GM12875 (cell line): ENCODE data around the gene MGMT.

ENCODE experiments used
- H3K4me3 ChIP-seq: one replicate; pipeline ENCODE4 v1.5.1; 2011; ENCODE audit warnings: low read depth, low read length, control low read depth
- CTCF ChIP-seq: IDR thresholded peaks from 2 replicates; pipeline ENCODE4 v1.5.1; 2011; ENCODE audit warnings: low read depth, mild to moderate bottlenecking, control low read depth, inconsistent platforms, low read length, moderate library complexity, borderline replicate concordance; ENCODE audit not compliant: insufficient read depth

MGMT gene

GRCh38 chr10:129494740-129495139, 27.7 kb downstream of the MGMT start:
- no peak for TF ChIP-seq CTCF
- H3K4me3 ChIP-seq = no peak overlapping the region

GRCh38 chr10:129495256-129495655, 28.2 kb downstream of the MGMT start:
- no peak for TF ChIP-seq CTCF
- no peak overlapping the region for H3K4me3 ChIP-seq

- no peak for TF ChIP-seq CTCF
- H3K4me3 ChIP-seq = no peak overlapping the region
These were observed 28.7 kb downstream of the MGMT start for GRCh38 chr10:129495698-129496097.

GRCh38 chr10:129497013-129497412, 30.0 kb downstream of the MGMT start:
- H3K4me3 ChIP-seq = no peak overlapping the region
- TF ChIP-seq CTCF = no peak

GRCh38 chr10:129498680-129499079, 31.6 kb downstream of the MGMT start:
- no peak overlapping the region for H3K4me3 ChIP-seq
- no peak for TF ChIP-seq CTCF

DNA sequence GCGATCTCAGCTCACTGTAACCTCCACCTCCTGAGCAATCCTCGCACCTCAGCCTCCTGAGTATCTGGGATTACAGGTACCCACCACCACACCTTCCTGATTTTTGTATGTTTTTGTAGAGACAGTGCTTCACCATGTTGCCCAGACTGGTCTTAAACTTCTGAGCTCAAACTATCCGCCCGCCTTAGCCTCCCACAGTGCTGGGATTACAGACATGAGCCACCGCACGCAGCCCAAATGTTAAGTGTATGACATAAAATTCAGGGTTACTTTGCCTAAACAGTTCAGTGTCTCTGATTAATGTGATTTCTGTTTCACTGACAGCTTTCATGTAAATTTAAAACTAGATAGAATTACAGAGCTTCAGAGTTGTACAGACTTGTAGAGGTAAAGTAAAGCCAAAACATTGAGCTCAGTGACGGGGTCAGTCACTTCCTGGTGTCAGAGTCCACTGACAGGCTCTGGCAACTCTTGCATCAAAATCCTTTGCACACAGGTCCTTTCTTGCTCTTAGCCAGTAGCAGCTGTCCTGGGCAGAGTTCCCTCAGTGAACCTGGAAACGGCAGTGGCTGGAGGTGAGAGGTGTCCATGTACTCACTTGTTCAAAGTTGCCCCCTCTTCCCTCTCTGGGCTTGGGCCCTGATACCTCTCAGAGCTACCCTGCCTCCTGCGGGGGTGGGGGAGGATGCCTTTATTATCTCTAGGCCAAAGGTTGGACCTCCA, 33.7 kb downstream of the MGMT start:
- no peak for TF ChIP-seq CTCF
- H3K4me3 ChIP-seq = no peak overlapping the region

DNA sequence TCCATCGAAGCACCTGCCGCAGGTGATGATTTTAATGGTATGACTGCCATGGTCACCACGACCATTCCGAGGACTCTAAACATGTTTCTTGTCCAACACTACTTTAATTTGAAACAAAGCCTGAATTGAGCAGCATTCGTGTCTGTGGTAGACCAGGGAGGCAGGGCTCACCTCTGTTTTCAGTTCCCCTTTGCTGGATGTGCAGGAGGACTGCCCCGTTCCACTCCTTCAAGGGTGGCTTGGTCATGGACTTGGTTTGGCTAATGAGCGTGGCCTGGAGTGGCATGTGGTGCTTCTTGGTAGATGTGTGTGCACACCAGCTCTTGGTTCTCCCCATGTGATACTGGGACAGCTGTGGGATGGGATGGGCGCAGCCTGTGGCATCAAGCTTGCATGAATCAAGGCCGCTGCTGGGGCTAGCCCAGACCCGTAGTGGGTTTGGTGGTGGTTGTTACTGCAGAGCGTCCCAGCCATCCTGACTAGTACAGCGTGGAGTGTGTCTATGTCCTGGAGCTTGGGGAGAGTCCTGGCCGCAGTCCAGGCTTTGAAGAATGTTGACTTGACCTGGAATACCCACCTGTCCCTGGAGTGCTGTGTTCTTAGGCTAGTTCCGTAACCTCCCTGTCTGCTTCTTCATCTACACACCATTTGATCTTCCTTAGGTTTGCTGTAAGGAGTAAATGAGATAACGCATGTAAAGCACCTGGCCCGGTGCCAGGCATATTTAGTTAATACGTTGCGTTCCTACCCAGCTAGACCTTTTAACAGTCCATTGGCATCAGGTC, 34.8 kb downstream of the MGMT start:
- no peak overlapping the region for H3K4me3 ChIP-seq
- no peak for TF ChIP-seq CTCF
